Mesendoderm (in vitro differentiated cells): Measurements from ENCODE around the gene SPTAN1.

Experiments
- DNase-seq: peaks from one replicate; pipeline ENCODE4 v3.0.0; 2013
- H2AK5ac ChIP-seq: 2 replicates; pipeline ENCODE4 v1.6.1; 2013; ENCODE audit warnings: low read length, inconsistent platforms
- H2BK120ac ChIP-seq: 2 replicates; pipeline ENCODE4 v1.6.1; 2013; ENCODE audit warnings: low read depth, mild to moderate bottlenecking, low read length, moderate library complexity, mixed read lengths
- H2BK15ac ChIP-seq: replicated peaks from 2 replicates; pipeline ENCODE4 v1.6.1; 2013; ENCODE audit warnings: low read depth, mild to moderate bottlenecking, moderate library complexity
- H2BK5ac ChIP-seq: 2 replicates; pipeline ENCODE4 v1.6.1; 2013; ENCODE audit warnings: low read length, inconsistent platforms
- H3K18ac ChIP-seq: 2 replicates; pipeline ENCODE4 v1.6.1; 2013; ENCODE audit warnings: mild to moderate bottlenecking, low read length, mixed read lengths
- H3K23ac ChIP-seq: one replicate; pipeline ENCODE4 v1.6.1; 2013; ENCODE audit warnings: low read length
- H3K27ac ChIP-seq: 2 replicates; pipeline ENCODE4 v1.5.1; 2013; ENCODE audit warnings: low read depth, mild to moderate bottlenecking, inconsistent platforms, low read length, moderate library complexity
- H3K27me3 ChIP-seq: 2 replicates; pipeline ENCODE4 v1.6.1; 2013; ENCODE audit warnings: low read length, control low read depth, mild to moderate bottlenecking, inconsistent platforms; ENCODE audit not compliant: insufficient read depth, poor library complexity
- H3K36me3 ChIP-seq: 2 replicates; pipeline ENCODE4 v1.6.1; 2013; ENCODE audit warnings: low read length, inconsistent platforms; ENCODE audit not compliant: control insufficient read depth, insufficient read depth
- H3K4ac ChIP-seq: one replicate; pipeline ENCODE4 v1.6.1; 2013; ENCODE audit warnings: low read depth, mild to moderate bottlenecking, low read length, moderate library complexity
- H3K4me1 ChIP-seq: 2 replicates; pipeline ENCODE4 v1.6.1; 2013; ENCODE audit warnings: low read depth, low read length, inconsistent platforms; ENCODE audit not compliant: control insufficient read depth
- H3K4me2 ChIP-seq: 2 replicates; pipeline ENCODE4 v1.6.1; 2013; ENCODE audit warnings: low read length
- H3K4me3 ChIP-seq: 2 replicates; pipeline ENCODE4 v1.5.1; 2013; ENCODE audit warnings: mild to moderate bottlenecking, low read length
- H3K56ac ChIP-seq: one replicate; pipeline ENCODE4 v1.6.1; 2013; ENCODE audit warnings: low read length
- H3K79me1 ChIP-seq: 2 replicates; pipeline ENCODE4 v1.6.1; 2013; ENCODE audit warnings: low read length, inconsistent platforms
- H3K79me2 ChIP-seq: 2 replicates; pipeline ENCODE4 v1.6.1; 2013; ENCODE audit warnings: mild to moderate bottlenecking, low read length; ENCODE audit not compliant: control insufficient read depth, insufficient read depth
- H3K9ac ChIP-seq: 2 replicates; pipeline ENCODE4 v1.6.1; 2013; ENCODE audit warnings: low read length, inconsistent platforms
- H4K5ac ChIP-seq: one replicate; pipeline ENCODE4 v1.6.1; 2013; ENCODE audit warnings: low read length
- H4K8ac ChIP-seq: one replicate; pipeline ENCODE4 v1.6.1; 2013; ENCODE audit warnings: low read depth, mild to moderate bottlenecking, control low read depth, low read length, moderate library complexity
- WGBS: extraction: QIAGEN DNeasy Blood & Tissue Kit; methylation state at CpG from one replicate; pipeline ENCODE4 v1.1.7; 2013; ENCODE audit warnings: low lambda C conversion rate, missing lambda C conversion rate; ENCODE audit not compliant: insufficient coverage; ENCODE audit errors: extremely low coverage; 5-methylcytosine and 5-hydroxymethylcytosine counted together

The SPTAN1 gene

DNA sequence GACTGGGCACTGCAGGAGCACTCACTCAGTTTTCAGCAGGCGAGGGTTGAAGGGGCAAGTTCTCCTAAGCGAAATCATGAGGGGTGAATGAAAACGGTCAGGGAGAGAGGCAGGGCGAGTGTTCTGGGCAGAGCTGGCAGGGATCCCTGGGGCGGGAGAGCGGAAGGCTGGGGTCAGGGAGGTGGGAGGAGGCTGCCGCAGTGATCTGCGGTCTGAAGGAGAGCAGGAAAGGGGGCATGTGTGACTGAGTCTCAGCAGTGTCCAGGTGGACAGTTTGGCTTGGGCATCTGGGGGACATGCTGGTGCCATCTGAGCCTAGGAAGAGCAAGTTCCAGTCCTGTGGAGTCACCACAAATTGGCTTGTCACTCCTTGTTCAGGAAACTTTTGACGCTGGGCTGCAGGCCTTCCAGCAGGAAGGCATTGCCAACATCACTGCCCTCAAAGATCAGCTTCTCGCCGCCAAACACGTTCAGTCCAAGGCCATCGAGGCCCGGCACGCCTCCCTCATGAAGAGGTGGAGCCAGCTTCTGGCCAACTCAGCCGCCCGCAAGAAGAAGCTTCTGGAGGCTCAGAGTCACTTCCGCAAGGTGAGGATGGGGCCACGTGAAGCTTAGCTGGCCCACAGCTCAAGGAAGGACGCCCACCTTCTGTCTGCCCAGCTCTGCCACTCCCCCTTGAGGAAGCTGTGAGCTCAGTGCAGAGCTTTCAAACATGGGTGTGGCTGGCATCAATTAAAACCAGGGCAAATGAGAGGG, 73.2 kb downstream of the SPTAN1 start:
- Histone ChIP-seq H3K56ac (no peak overlapping the region), H3K4me3 (no peak overlapping the region), H3K23ac (no peak overlapping the region), H3K4me1 (no peaks in the 10 kb centered on the region), H3K9ac (no peak overlapping the region), H3K27ac (no peak overlapping the region), H4K5ac (no peak overlapping the region), H2BK120ac (no peak overlapping the region), H2AK5ac (no peak overlapping the region), H2BK5ac (no peak overlapping the region), H3K79me1 (no peaks in the 10 kb centered on the region), H2BK15ac (no peak overlapping the region), H3K18ac (no peak overlapping the region), H3K27me3 (no peaks in the 10 kb centered on the region), H3K4me2 (no peak overlapping the region), H3K79me2 (no peaks in the 10 kb centered on the region), H3K4ac (no peak overlapping the region), H3K36me3 (peaks cover 11% of the 10 kb centered on the region), H4K8ac (no peak overlapping the region)
- no peak for DNase-seq
- WGBS = no CpG with 5 or more reads among the region's 20 CpGs

DNA sequence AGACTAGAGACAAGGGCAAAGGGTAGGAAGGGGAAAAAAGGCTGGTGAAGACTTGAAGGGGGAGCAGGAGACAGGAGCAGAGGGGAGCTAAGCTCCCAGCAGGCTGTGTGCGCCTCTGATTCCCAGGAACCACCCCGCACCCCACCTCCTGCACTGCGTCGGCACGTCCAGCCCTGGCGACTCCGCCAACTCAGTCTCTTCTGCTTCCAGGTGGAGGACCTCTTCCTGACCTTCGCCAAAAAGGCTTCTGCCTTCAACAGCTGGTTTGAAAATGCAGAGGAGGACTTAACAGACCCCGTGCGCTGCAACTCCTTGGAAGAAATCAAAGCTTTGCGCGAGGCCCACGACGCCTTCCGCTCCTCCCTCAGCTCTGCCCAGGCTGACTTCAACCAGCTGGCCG, 73.8 kb downstream of the SPTAN1 start:
- Histone ChIP-seq H3K27ac (no peak overlapping the region), H3K4me3 (no peak overlapping the region), H3K18ac (no peak overlapping the region), H3K4me2 (no peak overlapping the region), H3K79me2 (no peaks in the 10 kb centered on the region), H3K79me1 (no peaks in the 10 kb centered on the region), H2AK5ac (no peak overlapping the region), H4K8ac (no peak overlapping the region), H3K23ac (no peak overlapping the region), H2BK120ac (no peak overlapping the region), H3K27me3 (no peaks in the 10 kb centered on the region), H3K4me1 (no peaks in the 10 kb centered on the region), H3K36me3 (peaks cover 9% of the 10 kb centered on the region), H2BK5ac (no peak overlapping the region), H3K4ac (no peak overlapping the region), H2BK15ac (no peak overlapping the region), H3K9ac (no peak overlapping the region), H3K56ac (no peak overlapping the region), H4K5ac (no peak overlapping the region)
- no peak for DNase-seq
- no CpG with 5 or more reads among the region's 16 CpGs for WGBS

DNA sequence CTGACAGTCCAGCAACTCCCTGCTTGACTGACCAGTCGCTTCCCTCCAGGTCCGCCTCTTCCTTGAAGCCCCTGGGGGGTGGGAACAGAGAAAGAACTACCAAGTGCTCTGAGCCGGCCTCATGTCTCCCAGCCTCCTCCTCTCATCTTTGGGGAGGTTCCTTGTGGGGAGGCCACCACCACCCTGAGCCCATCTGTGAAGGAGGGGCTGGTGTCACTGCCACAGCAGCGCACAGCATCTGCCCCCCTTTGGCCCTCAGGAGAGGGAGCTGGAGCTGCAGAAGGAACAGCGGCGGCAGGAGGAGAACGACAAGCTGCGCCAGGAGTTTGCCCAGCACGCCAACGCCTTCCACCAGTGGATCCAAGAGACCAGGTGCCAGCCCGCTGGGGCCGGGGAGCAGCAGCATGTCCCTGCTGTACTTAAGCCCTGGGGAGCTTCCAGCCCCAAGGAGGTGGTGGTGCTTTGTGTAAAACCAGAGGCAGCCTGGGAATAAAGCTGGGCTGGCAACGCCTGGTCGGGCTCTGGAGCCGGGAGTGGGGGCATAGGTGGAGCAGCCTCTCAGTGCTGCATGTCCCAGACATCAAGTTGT, 74.8 kb downstream of the SPTAN1 start:
- no peak overlapping the region for H3K23ac ChIP-seq
- no peaks in the 10 kb centered on the region for H3K4me1 ChIP-seq
- peaks cover 11% of the 10 kb centered on the region for H3K36me3 ChIP-seq
- H3K79me2 ChIP-seq = no peaks in the 10 kb centered on the region
- H4K8ac ChIP-seq = no peak overlapping the region
- no peak overlapping the region for H3K4me2 ChIP-seq
- H3K27ac ChIP-seq = no peak overlapping the region
- no peak overlapping the region for H3K4me3 ChIP-seq
- no CpG with 5 or more reads among the region's 15 CpGs for WGBS
- H3K56ac ChIP-seq = no peak overlapping the region
- H3K4ac ChIP-seq = no peak overlapping the region
- H3K9ac ChIP-seq = no peak overlapping the region
- no peak overlapping the region for H2AK5ac ChIP-seq
- H2BK15ac ChIP-seq = no peak overlapping the region
- no peaks in the 10 kb centered on the region for H3K27me3 ChIP-seq
- H2BK5ac ChIP-seq = no peak overlapping the region
- no peak overlapping the region for H4K5ac ChIP-seq
- DNase-seq = no peak
- no peak overlapping the region for H3K18ac ChIP-seq
- H3K79me1 ChIP-seq = no peaks in the 10 kb centered on the region
- no peak overlapping the region for H2BK120ac ChIP-seq

GRCh38 chr9:128627906-128628305, 75.5 kb downstream of the SPTAN1 start:
- H3K27ac ChIP-seq = no peak overlapping the region

DNA sequence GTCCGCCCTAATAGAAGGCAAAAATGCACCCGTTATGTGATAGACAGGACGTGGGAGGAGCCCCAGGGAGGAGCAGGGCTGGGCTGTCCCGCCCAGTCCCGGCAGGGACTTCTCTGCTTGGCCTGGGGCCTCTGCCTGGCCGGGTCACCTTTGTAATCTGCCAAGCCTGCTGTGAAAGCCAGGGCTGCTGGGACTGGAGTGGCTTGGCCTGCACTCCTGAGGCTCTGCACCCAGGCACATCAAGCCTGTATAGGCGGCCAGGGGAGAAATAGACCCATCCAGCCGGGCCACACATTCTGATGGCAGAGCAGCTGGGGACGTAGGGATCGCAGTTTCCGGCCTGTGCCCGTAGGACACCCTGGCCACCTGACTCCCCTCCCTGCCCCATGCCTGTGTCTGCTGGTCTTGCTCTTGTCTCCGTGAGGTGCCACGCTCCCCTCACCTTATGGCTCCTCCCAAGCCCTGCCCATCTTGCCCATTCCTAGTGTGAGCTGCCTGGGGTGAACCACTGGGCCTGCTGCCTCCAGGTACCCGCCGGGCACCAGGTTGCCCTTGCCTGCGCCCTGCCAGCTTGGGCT, 76.2 kb downstream of the SPTAN1 start:
- Histone ChIP-seq H3K36me3 (peaks cover 17% of the 10 kb centered on the region), H3K23ac (no peak overlapping the region), H2BK15ac (no peak overlapping the region), H3K4me2 (no peak overlapping the region), H3K56ac (no peak overlapping the region), H3K79me2 (no peaks in the 10 kb centered on the region), H2BK120ac (no peak overlapping the region), H2AK5ac (no peak overlapping the region), H3K4me3 (no peak overlapping the region), H3K79me1 (no peaks in the 10 kb centered on the region), H3K9ac (no peak overlapping the region), H4K5ac (no peak overlapping the region), H3K4ac (no peak overlapping the region), H2BK5ac (no peak overlapping the region), H4K8ac (no peak overlapping the region), H3K27me3 (no peaks in the 10 kb centered on the region), H3K18ac (no peak overlapping the region), H3K4me1 (no peaks in the 10 kb centered on the region), H3K27ac (no peak overlapping the region)
- WGBS = no CpG with 5 or more reads among the region's 17 CpGs
- peak; percentile 37 for DNase-seq

More at GRCh38 chr9:128627906-128628305, 75.5 kb downstream of the SPTAN1 start:
- H3K27me3 ChIP-seq = no peaks in the 10 kb centered on the region
- no peak overlapping the region for H3K56ac ChIP-seq
- WGBS = no CpG with 5 or more reads among the region's 13 CpGs
- H2BK15ac ChIP-seq = no peak overlapping the region
- no peaks in the 10 kb centered on the region for H3K79me2 ChIP-seq
- H3K4me3 ChIP-seq = no peak overlapping the region
- DNase-seq = no peak
- H4K8ac ChIP-seq = no peak overlapping the region
- no peaks in the 10 kb centered on the region for H3K4me1 ChIP-seq
- H3K36me3 ChIP-seq = peaks cover 17% of the 10 kb centered on the region
- H3K23ac ChIP-seq = no peak overlapping the region
- no peak overlapping the region for H3K18ac ChIP-seq
- H2AK5ac ChIP-seq = no peak overlapping the region
- no peak overlapping the region for H3K9ac ChIP-seq
- H3K4me2 ChIP-seq = no peak overlapping the region
- H4K5ac ChIP-seq = no peak overlapping the region
- no peak overlapping the region for H3K4ac ChIP-seq
- H2BK5ac ChIP-seq = no peak overlapping the region
- H3K79me1 ChIP-seq = no peaks in the 10 kb centered on the region
- H2BK120ac ChIP-seq = no peak overlapping the region
